GM19463 (cell line): ENCODE data around the gene FAM120B.
"Not testable (repeated sequence)": the region's sequence is repeated elsewhere in the genome, so short reads cannot be mapped to it uniquely, and the experiment has no call there.

Experiments used
- ATAC-seq: cut with Tn5 transposase; IDR thresholded peaks from one replicate; pipeline ENCODE4 v1.9.1; 2021; ENCODE audit warnings: mild to moderate bottlenecking, moderate library complexity; ENCODE audit not compliant: unreplicated experiment

FAM120B gene

GRCh38 chr6:170355190-170355589 lies 48.6 kb downstream of the FAM120B start:
- ATAC-seq, result not testable (repeated sequence)

- no peak for ATAC-seq
Observed at GRCh38 chr6:170355661-170356060, 49.1 kb downstream of the FAM120B start.

GRCh38 chr6:170357812-170358211 lies 51.3 kb downstream of the FAM120B start:
- no peak for ATAC-seq

GRCh38 chr6:170358496-170358895 lies 51.9 kb downstream of the FAM120B start:
- ATAC-seq, result no peak

GRCh38 chr6:170360476-170360875 lies 53.9 kb downstream of the FAM120B start:
- ATAC-seq, result no peak

- ATAC-seq, result no peak
Observed at GRCh38 chr6:170361335-170361734, 54.8 kb downstream of the FAM120B start.

GRCh38 chr6:170362121-170362520 lies 55.6 kb downstream of the FAM120B start:
- ATAC-seq, result no peak

- no peak for ATAC-seq
Observed at GRCh38 chr6:170363255-170363654, 56.7 kb downstream of the FAM120B start.

- no peak for ATAC-seq
Observed at GRCh38 chr6:170365121-170365520, 58.6 kb downstream of the FAM120B start.

GRCh38 chr6:170365593-170365992 lies 59.0 kb downstream of the FAM120B start:
- ATAC-seq, result no peak

- no peak for ATAC-seq
Observed at GRCh38 chr6:170366248-170366960, 59.8 kb downstream of the FAM120B start.

- ATAC-seq, result no peak
Observed at GRCh38 chr6:170367241-170367640, 60.7 kb downstream of the FAM120B start.

GRCh38 chr6:170368544-170368943 lies 62.0 kb downstream of the FAM120B start:
- ATAC-seq, result no peak

- no peak for ATAC-seq
Observed at GRCh38 chr6:170369403-170369802, 62.8 kb downstream of the FAM120B start.

- peak; percentile 63 for ATAC-seq
Observed at GRCh38 chr6:170370416-170370815, 63.9 kb downstream of the FAM120B start.

GRCh38 chr6:170371080-170371479 lies 64.5 kb downstream of the FAM120B start:
- no peak for ATAC-seq

- ATAC-seq, result no peak
Observed at GRCh38 chr6:170371588-170371987, 65.0 kb downstream of the FAM120B start.

GRCh38 chr6:170372380-170373325 lies 66.1 kb downstream of the FAM120B start:
- ATAC-seq, result no peak

GRCh38 chr6:170374571-170375444 lies 68.2 kb downstream of the FAM120B start:
- no peak for ATAC-seq

GRCh38 chr6:170375661-170376060 lies 69.1 kb downstream of the FAM120B start:
- ATAC-seq, result no peak
